ENCODE results near the gene TARM1.
A peak's percentile ranks its signal among the peaks of the same experiment; 100 is the strongest.

The TARM1 gene

DNA sequence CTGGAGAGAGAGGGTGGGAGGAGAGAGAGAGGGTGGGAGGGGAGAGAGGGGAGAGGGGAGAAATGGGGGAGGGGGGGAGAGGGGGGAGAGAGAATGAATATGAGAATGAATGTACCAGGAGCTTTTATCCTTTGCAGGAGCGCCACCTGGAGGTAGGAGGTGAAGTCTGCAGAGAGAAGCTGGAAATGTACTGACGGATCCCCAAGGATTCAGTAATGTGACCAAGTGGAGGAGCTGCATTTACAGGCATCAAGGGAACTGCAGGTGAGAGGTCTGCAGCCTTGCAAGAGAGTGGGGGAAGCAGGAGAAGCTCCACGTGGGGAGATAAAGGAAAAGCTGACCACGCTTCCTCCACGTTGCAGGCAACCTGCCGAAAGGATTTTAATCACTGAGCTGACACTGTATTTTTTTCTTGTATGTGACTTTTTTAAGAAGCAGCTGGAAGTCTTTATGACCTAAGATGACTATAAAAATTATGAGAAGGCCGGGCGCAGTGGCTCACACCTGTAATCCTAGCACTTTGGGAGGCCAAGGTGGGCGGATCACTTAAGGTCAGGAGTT is 51.2 kb downstream of the TARM1 start:
- peak; percentile 58 for DNase-seq

DNA sequence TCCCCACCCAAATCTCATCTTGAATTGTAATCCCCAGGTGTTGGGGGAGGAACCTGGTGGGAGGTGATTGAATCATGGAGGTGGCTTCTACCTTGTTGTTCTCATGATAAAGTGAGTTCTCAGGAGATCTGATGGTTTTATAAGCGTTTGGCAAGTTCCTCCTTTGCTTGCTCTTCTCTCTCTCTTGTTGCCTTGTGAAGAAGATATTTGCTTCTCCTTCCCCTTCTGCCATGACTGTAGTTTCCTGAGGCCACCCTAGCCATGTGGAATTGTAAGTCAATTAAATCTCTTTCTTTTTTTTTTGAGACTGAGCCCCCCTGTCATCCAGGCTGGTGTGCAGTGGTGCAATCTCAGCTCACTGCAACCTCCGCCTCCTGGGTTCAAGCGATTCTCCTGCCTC is 51.9 kb downstream of the TARM1 start:
- DNase-seq: no peak

DNA sequence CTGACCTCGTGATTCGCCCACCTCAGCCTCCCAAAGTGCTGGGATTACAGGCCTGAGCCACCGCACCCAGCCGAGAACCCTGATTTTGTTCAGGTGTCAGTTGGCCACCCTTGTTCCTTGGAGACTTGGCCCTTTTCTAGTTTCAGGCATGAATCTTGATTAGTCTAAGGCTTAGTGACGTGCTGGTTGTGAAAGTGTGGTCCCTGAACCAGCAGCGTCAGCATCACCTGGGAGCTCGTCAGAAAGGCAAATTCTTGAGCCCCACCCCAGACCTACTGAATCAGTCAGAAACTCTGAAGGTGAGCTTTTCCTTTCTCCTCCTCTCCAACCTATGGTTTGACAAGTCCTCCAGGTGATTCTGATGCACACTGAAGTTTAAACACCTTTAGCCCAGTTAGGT is 54.5 kb downstream of the TARM1 start:
- DNase-seq: no peak

DNA sequence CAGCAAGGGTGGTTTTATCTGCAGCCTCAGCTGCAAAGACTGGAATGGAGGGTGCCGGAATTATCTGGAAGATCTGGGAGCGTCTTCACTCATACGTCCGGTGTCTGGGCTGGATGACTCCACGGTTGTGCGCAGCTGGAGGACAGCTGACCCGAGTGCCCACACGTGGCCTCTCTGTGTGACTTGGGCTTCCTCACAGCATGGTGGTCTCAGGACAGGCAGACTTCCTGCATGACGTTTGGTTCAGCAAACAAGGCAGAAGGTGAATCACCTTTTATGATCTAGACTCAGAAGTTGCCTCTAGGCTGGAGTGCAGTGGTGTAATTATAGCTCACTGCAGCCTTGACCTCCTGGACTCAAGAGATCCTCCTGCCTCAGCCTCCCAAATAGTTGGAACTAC is 56.5 kb downstream of the TARM1 start:
- no peak for DNase-seq

DNA sequence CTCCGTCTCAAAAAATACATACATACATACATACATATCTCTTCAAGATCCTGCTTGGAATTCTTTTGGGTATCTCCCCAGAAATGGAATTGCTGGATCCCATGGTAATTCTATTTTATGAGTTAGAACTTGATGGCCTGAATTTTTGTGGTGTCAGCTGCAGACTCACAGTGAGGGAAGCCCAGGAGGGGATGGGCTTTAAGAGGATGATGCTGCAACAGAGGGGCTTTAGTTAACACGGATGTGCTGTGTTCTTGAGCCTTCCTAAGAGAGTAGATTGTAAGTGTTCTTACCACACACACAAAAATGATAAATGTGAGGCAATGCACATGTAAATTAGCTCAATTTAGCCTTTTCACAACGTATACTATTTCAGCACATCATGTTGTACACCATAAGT is 58.0 kb downstream of the TARM1 start:
- DNase-seq: no peak

DNA sequence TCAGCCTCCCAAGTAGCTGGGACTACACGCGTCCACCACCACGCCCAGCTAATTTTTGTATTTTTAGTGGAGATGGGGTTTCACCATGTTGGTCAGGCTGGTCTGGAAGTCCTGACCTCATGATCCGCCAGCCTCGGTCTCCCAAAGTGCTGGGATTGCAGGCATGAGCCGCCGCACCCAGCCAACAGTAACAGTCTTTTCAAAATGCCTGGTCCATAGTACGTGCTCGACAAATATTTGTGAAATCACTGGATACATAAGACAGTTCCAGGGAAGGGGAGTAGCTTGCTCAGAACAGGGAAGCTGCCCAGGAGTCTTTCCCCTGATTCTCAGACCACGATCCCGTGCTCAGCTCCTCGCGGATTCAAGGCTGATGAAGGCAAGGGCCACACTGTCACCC is 59.2 kb downstream of the TARM1 start:
- DNase-seq: no peak

DNA sequence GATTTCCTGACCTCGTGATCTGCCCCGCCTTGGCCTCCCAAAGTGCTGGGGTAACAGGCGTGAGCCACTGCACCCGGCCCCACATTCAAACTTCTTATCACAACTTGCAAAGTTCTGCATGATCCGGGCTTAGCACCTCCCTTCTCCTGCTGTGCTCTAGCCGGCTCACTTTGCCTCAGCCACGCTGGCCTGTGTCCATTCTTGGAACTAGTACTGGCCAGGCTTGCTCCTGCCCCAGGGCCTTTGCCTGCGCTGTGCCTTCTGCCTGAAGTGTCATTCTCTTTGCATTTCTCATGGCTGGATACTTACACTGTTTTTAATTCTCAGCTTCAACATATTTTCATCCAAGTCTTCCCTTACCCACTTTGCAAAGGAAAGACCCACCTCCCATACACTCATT is 59.8 kb downstream of the TARM1 start:
- DNase-seq: no peak
